Gastroesophageal sphincter (tissue), 4 donors: ENCODE results near the gene LCTL. TPM values are rescaled to one million over a fixed set of nuclear protein-coding genes. Genes with fewer than 3 reads are reported as not detected.

ENCODE experiments used
- ATAC-seq: fragments of 150-250 bp; one replicate; pipeline ENCODE4 v1.9.1; 2016; ENCODE audit warnings: mild to moderate bottlenecking, moderate library complexity
- H3K27ac ChIP-seq, 4 donors: fragments of 200-600 bp; sonication (generic) in 3 of 4; 1 replicate in 3 of 4; 2 replicates in 1 of 4; pipeline ENCODE4 v1.5.1; 2016 to 2019
- H3K27me3 ChIP-seq: fragments of 200-600 bp; sonication (generic); one replicate; pipeline ENCODE4 v1.5.1; 2019
- H3K36me3 ChIP-seq, 2 donors: fragments of 200-600 bp; sonication (generic); one replicate each; pipeline ENCODE4 v1.5.1; 2019; ENCODE audit warnings: control low read depth in 1 of 2
- H3K4me1 ChIP-seq, 3 donors: fragments of 200-600 bp; sonication (generic); 1 replicate in 2 of 3; 2 replicates in 1 of 3; pipeline ENCODE4 v1.5.1; 2016 to 2019; ENCODE audit warnings: control low read depth in 2 of 3
- H3K4me3 ChIP-seq, 2 donors: fragments of 200-600 bp; sonication (generic); one replicate each; pipeline ENCODE4 v1.5.1; 2019; ENCODE audit warnings: mild to moderate bottlenecking in 1 of 2, moderate library complexity in 1 of 2
- H3K9me3 ChIP-seq, 3 donors: fragments of 200-600 bp; sonication (generic); one replicate each; pipeline ENCODE4 v1.5.1; 2017 to 2019; ENCODE audit warnings: control low read depth in 2 of 3
- EP300 ChIP-seq: sonication (generic); formaldehyde crosslinking; IDR thresholded peaks from one replicate; pipeline ENCODE4 v1.6.1; 2017; ENCODE audit warnings: antibody characterized with exemption, mild to moderate bottlenecking
- POLR2A ChIP-seq, 2 donors: fragments of 450-650 bp; IDR thresholded peaks; one replicate each; pipeline ENCODE4 v1.6.1; 2017; ENCODE audit warnings: antibody characterized with exemption in 2 of 2, mild to moderate bottlenecking in 2 of 2, moderate library complexity in 1 of 2
- POLR2AphosphoS5 ChIP-seq: sonication (generic); formaldehyde crosslinking; IDR thresholded peaks from one replicate; pipeline ENCODE4 v1.6.1; 2017; ENCODE audit warnings: antibody characterized with exemption
- whole genome bisulfite sequencing, 2 donors: methylation state at CpG; one replicate each; pipeline ENCODE4 v1.1.5; 2018; ENCODE audit warnings: low coverage in 1 of 2; 5-methylcytosine and 5-hydroxymethylcytosine counted together
- total RNA-seq, 4 donors: library from RNA; depleted of rRNA; stranded (reverse); fragments of >200 nt; gene quantifications; one replicate each; pipeline ENCODE4 v1.1.0, GENCODE V29; 2016
- TF ChIP-seq, protein P1 (sequence below), 4 experiments: fragments of 200-600 bp in 2 of 4; fragments of 450-650 bp in 2 of 4; sonication (generic) in 1 of 4; IDR thresholded peaks; one replicate each; pipeline ENCODE4 v1.5.1; 2017 to 2019; ENCODE audit warnings: antibody characterized with exemption in 4 of 4, mild to moderate bottlenecking in 2 of 4, moderate library complexity in 2 of 4

Gene LCTL
- total RNA-seq, 4 donors from 2014 or later: not detected

GRCh38 chr15:66558271-66558670 is 7.5 kb downstream of the LCTL start:
- Histone ChIP-seq H3K36me3 (no peaks in the 10 kb centered on the region), H3K4me1 (no peaks in the 10 kb centered on the region), H3K27ac (no peak overlapping the region), H3K27me3 (no peaks in the 10 kb centered on the region), H3K9me3 (peaks cover 0 to 7% (median 0%) of the 10 kb centered on the region in 3 donors), H3K4me3 (no peak overlapping the region)
- TF ChIP-seq POLR2A (IDR thresholded peaks at IDR 0.05) (no peak), EP300 (no peak), POLR2AphosphoS5 (no peak)
- TF ChIP-seq, protein P1, sequence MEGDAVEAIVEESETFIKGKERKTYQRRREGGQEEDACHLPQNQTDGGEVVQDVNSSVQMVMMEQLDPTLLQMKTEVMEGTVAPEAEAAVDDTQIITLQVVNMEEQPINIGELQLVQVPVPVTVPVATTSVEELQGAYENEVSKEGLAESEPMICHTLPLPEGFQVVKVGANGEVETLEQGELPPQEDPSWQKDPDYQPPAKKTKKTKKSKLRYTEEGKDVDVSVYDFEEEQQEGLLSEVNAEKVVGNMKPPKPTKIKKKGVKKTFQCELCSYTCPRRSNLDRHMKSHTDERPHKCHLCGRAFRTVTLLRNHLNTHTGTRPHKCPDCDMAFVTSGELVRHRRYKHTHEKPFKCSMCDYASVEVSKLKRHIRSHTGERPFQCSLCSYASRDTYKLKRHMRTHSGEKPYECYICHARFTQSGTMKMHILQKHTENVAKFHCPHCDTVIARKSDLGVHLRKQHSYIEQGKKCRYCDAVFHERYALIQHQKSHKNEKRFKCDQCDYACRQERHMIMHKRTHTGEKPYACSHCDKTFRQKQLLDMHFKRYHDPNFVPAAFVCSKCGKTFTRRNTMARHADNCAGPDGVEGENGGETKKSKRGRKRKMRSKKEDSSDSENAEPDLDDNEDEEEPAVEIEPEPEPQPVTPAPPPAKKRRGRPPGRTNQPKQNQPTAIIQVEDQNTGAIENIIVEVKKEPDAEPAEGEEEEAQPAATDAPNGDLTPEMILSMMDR (IDR thresholded peaks at IDR 0.05): no peak
- WGBS, 2 donors: 85 to 88% methylated on average over 4 to 5 of the region's 6 CpGs
- no peak for ATAC-seq

- no peaks in the 10 kb centered on the region for H3K36me3 ChIP-seq
- no peaks in the 10 kb centered on the region for H3K4me1 ChIP-seq
- TF ChIP-seq, protein P1 (IDR thresholded peaks at IDR 0.05): no peak
- no peak for TF ChIP-seq EP300
- no peak for TF ChIP-seq POLR2A (IDR thresholded peaks at IDR 0.05)
- TF ChIP-seq POLR2AphosphoS5: no peak
- H3K4me3 ChIP-seq: no peak overlapping the region
- no peak overlapping the region for H3K27ac ChIP-seq
- ATAC-seq: no peak
- peaks cover 0 to 7% (median 0%) of the 10 kb centered on the region in 3 donors for H3K9me3 ChIP-seq
- no peaks in the 10 kb centered on the region for H3K27me3 ChIP-seq
Measured at GRCh38 chr15:66555685-66556084, 10.1 kb downstream of the LCTL start.

GRCh38 chr15:66545255-66545654 is 20.5 kb downstream of the LCTL start:
- no peaks in the 10 kb centered on the region for H3K9me3 ChIP-seq
- no peaks in the 10 kb centered on the region for H3K4me1 ChIP-seq
- no peak for TF ChIP-seq POLR2A (IDR thresholded peaks at IDR 0.05)
- TF ChIP-seq POLR2AphosphoS5: no peak
- TF ChIP-seq, protein P1 (IDR thresholded peaks at IDR 0.05): no peak
- TF ChIP-seq EP300: no peak
- no peak overlapping the region for H3K27ac ChIP-seq
- no peak overlapping the region for H3K4me3 ChIP-seq
- H3K36me3 ChIP-seq: peaks cover 0 to 27% of the 10 kb centered on the region in 2 donors
- no peak for ATAC-seq
- 83% methylated on average over 1 of the region's 1 CpG; no CpG with 5 or more reads in 1 of the 2 donors for WGBS, 2 donors
- no peaks in the 10 kb centered on the region for H3K27me3 ChIP-seq

DNA sequence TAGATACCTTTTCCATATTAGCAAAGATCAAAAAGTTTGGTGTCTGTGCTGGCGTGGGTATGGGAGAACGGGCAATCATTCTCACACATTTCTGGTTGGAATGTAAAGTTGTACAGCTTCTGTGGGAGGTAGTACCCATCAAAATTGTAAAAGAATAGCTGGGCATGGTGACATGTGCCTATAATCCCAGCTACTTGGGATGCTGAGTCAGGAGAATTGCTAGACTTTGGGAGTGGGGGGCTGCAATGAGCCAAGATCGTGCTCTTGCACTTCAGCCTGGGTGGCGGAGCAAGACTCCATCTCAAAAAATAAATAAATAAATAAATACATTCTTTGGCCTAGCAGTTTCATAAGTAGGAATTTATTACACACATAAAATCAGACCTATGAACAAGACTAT is 22.9 kb downstream of the LCTL start:
- Histone ChIP-seq H3K36me3 (peaks cover 0 to 43% of the 10 kb centered on the region in 2 donors), H3K9me3 (no peaks in the 10 kb centered on the region), H3K4me1 (no peaks in the 10 kb centered on the region), H3K27ac (no peak overlapping the region), H3K4me3 (no peak overlapping the region), H3K27me3 (no peaks in the 10 kb centered on the region)
- WGBS, 2 donors: 94 to 100% methylated on average over 2 to 4 of the region's 4 CpGs
- no peak for ATAC-seq
- no peak for TF ChIP-seq POLR2A (IDR thresholded peaks at IDR 0.05)

- no peak overlapping the region for H3K4me3 ChIP-seq
Measured at GRCh38 chr15:66535056-66535455, 30.7 kb downstream of the LCTL start.

More at GRCh38 chr15:66535056-66535455, 30.7 kb downstream of the LCTL start:
- Histone ChIP-seq H3K36me3 (peaks cover 0 to 41% of the 10 kb centered on the region in 2 donors), H3K27me3 (no peaks in the 10 kb centered on the region), H3K4me1 (no peaks in the 10 kb centered on the region), H3K27ac (no peak overlapping the region), H3K9me3 (no peaks in the 10 kb centered on the region)
- no peak for ATAC-seq
- TF ChIP-seq POLR2A (IDR thresholded peaks at IDR 0.05) (no peak), EP300 (no peak), POLR2AphosphoS5 (no peak)
- TF ChIP-seq, protein P1 (IDR thresholded peaks at IDR 0.05): no peak
- 87 to 90% methylated on average over 2 to 4 of the region's 9 CpGs for WGBS, 2 donors
